Liver (tissue), 9 donors: Measurements from ENCODE around the gene SNAP25. TPM values are rescaled to one million over a fixed set of nuclear protein-coding genes. Genes with fewer than 3 reads are reported as not detected.

Experiments
- DNase-seq: peaks from one replicate; pipeline ENCODE4 v3.0.0-alpha.2; 2017; ENCODE audit warnings: low spot score
- H3K27ac ChIP-seq, 2 donors: one replicate each; pipeline ENCODE4 v1.7.0; 2013; ENCODE audit warnings: inconsistent platforms in 2 of 2, low read length in 2 of 2, control low read depth in 1 of 2, low read depth in 1 of 2, mild to moderate bottlenecking in 1 of 2
- H3K27me3 ChIP-seq, 4 donors: one replicate each; pipeline versions ENCODE4 v1.6.1 to v1.7.0; 2013; ENCODE audit warnings: low read length in 3 of 4, inconsistent platforms in 1 of 4, mild to moderate bottlenecking in 1 of 4, moderate library complexity in 1 of 4; ENCODE audit not compliant: control insufficient read depth in 4 of 4, insufficient read depth in 4 of 4
- H3K36me3 ChIP-seq, 4 donors: one replicate each; pipeline versions ENCODE4 v1.6.1 to v1.7.0; 2013; ENCODE audit warnings: low read length in 3 of 4, mild to moderate bottlenecking in 3 of 4, low read depth in 1 of 4, moderate library complexity in 1 of 4; ENCODE audit not compliant: control insufficient read depth in 4 of 4, insufficient read depth in 3 of 4
- H3K4me1 ChIP-seq, 4 donors: one replicate each; pipeline versions ENCODE4 v1.6.1 to v1.7.0; 2013; ENCODE audit warnings: low read length in 3 of 4, mild to moderate bottlenecking in 3 of 4, moderate library complexity in 1 of 4; ENCODE audit not compliant: control insufficient read depth in 4 of 4, insufficient read depth in 4 of 4
- H3K4me3 ChIP-seq, 3 donors: one replicate each; pipeline versions ENCODE4 v1.6.1 to v1.7.0; 2013; ENCODE audit warnings: low read length in 3 of 3, control low read depth in 1 of 3, low read depth in 1 of 3, mild to moderate bottlenecking in 1 of 3
- H3K9ac ChIP-seq, 2 donors: one replicate each; pipeline ENCODE4 v1.7.0; 2013; ENCODE audit warnings: low read length in 2 of 2, mild to moderate bottlenecking in 2 of 2, moderate library complexity in 2 of 2, control low read depth in 1 of 2, low read depth in 1 of 2
- H3K9me3 ChIP-seq, 4 donors: one replicate each; pipeline versions ENCODE4 v1.6.1 to v1.7.0; 2013; ENCODE audit warnings: low read length in 3 of 4; ENCODE audit not compliant: control insufficient read depth in 4 of 4
- ATF3 ChIP-seq: IDR thresholded peaks from 2 replicates; pipeline ENCODE4 v1.6.1; 2016; ENCODE audit warnings: antibody characterized with exemption
- EGR1 ChIP-seq, 2 donors: IDR thresholded peaks; 2 replicates each; pipeline ENCODE4 v1.6.1; 2016 to 2018; ENCODE audit warnings: antibody characterized with exemption in 2 of 2, low read depth in 2 of 2
- FOXA1 ChIP-seq: IDR thresholded peaks from 2 replicates; pipeline ENCODE4 v1.6.1; 2016; ENCODE audit warnings: antibody characterized with exemption
- FOXA2 ChIP-seq: IDR thresholded peaks from 2 replicates; pipeline ENCODE4 v1.6.1; 2016; ENCODE audit warnings: antibody characterized with exemption
- HNF4A ChIP-seq, 2 donors: conservative IDR thresholded peaks; 2 replicates each; pipeline ENCODE4 v1.6.1; 2016; ENCODE audit warnings: antibody characterized with exemption in 2 of 2, mild to moderate bottlenecking in 2 of 2
- HNF4G ChIP-seq: IDR thresholded peaks from 2 replicates; pipeline ENCODE4 v1.6.1; 2016; ENCODE audit warnings: antibody characterized with exemption
- JUND ChIP-seq, 2 donors: IDR thresholded peaks; 2 replicates each; pipeline ENCODE4 v1.6.1; 2016; ENCODE audit warnings: antibody characterized with exemption in 2 of 2
- REST ChIP-seq: IDR thresholded peaks from 2 replicates; pipeline ENCODE4 v1.6.1; 2016; ENCODE audit warnings: antibody characterized with exemption, mild to moderate bottlenecking
- RXRA ChIP-seq, 2 donors: IDR thresholded peaks; 2 replicates each; pipeline ENCODE4 v1.6.1; 2017 to 2018; ENCODE audit warnings: antibody characterized with exemption in 2 of 2, mild to moderate bottlenecking in 1 of 2
- TAF1 ChIP-seq: conservative IDR thresholded peaks from 2 replicates; pipeline ENCODE4 v1.6.1; 2016; ENCODE audit warnings: antibody characterized with exemption, mild to moderate bottlenecking
- YY1 ChIP-seq: IDR thresholded peaks from 2 replicates; pipeline ENCODE4 v1.6.1; 2016; ENCODE audit warnings: antibody characterized with exemption, mild to moderate bottlenecking
- ZBTB33 ChIP-seq: IDR thresholded peaks from 2 replicates; pipeline ENCODE4 v1.6.1; 2016; ENCODE audit warnings: antibody characterized with exemption
- WGBS: extraction: QIAGEN DNeasy Blood & Tissue Kit; methylation state at CpG from one replicate; pipeline ENCODE4 v1.1.7; 2013; 5-methylcytosine and 5-hydroxymethylcytosine counted together
- polyA plus RNA-seq, 2 donors: library from polyadenylated mRNA; stranded (reverse) in 1 of 2; unstranded in 1 of 2; fragments of 200-250 nt in 1 of 2; fragments of >200 nt in 1 of 2; fragmentation: Nextera tagmentation in 1 of 2; extraction: Ambion mirVana in 1 of 2; gene quantifications; one replicate each; pipeline versions ENCODE4 v1.2.1 to v1.2.3, GENCODE V29; 2013 to 2015
- total RNA-seq, 2 donors: library from RNA; depleted of rRNA; stranded (reverse); fragments of >200 nt; gene quantifications; one replicate each; pipeline ENCODE4 v1.2.3, GENCODE V29; 2014
- donor health status: healthy.
- donor health status: healthy.
- donor health status: healthy.
- donor health status: healthy.
- donor health status: healthy.

SNAP25 gene
- total and polyA plus RNA-seq, 4 donors: 0.32 to 2.7 (median 0.56) TPM

- Histone ChIP-seq H3K4me1 (peaks cover 0 to 1% (median 0%) of the 10 kb centered on the region in 4 donors), H3K9ac (no peak overlapping the region), H3K27me3 (no peaks in the 10 kb centered on the region), H3K36me3 (no peaks in the 10 kb centered on the region), H3K4me3 (no peak overlapping the region), H3K27ac (no peak overlapping the region), H3K9me3 (no peaks in the 10 kb centered on the region)
- no peak for DNase-seq
- 70% methylated on average over 3 of the region's 3 CpGs for WGBS
- TF ChIP-seq TAF1: no peak
- TF ChIP-seq FOXA1: no peak
- TF ChIP-seq HNF4A (conservative IDR thresholded peaks at IDR 0.05): no peak
- TF ChIP-seq ZBTB33: no peak
- no peak for TF ChIP-seq REST
- no peak for TF ChIP-seq YY1
- TF ChIP-seq FOXA2: no peak
Measured at GRCh38 chr20:10306440-10307358, 88.1 kb downstream of the SNAP25 start.

- Histone ChIP-seq H3K4me1 (peaks cover 0 to 1% (median 0%) of the 10 kb centered on the region in 4 donors), H3K4me3 (no peak overlapping the region), H3K27me3 (no peaks in the 10 kb centered on the region), H3K9me3 (no peaks in the 10 kb centered on the region), H3K27ac (no peak overlapping the region), H3K9ac (no peak overlapping the region), H3K36me3 (no peaks in the 10 kb centered on the region)
- no peak for DNase-seq
- WGBS: 74% methylated on average over 3 of the region's 3 CpGs
- TF ChIP-seq JUND (IDR thresholded peaks at IDR 0.05) (no peak), ATF3 (no peak), ZBTB33 (no peak), FOXA2 (no peak), FOXA1 (no peak), REST (no peak), HNF4G (no peak), EGR1 (IDR thresholded peaks at IDR 0.05; ENCODE audit: low read depth in 2 of 2) (no peak), YY1 (no peak), RXRA (IDR thresholded peaks at IDR 0.05) (no peak), TAF1 (no peak)
Measured at GRCh38 chr20:10307359-10307735, 88.7 kb downstream of the SNAP25 start.
